HepG2 (cell line): ENCODE results near the gene VWCE. TPM values are rescaled to one million over a fixed set of nuclear protein-coding genes. Genes with fewer than 3 reads are reported as not detected.
A peak's percentile ranks its signal among the peaks of the same experiment; 100 is the strongest.

Experiments
- ARID5B ChIP-seq: IDR thresholded peaks from 2 replicates; pipeline ENCODE4 v1.4.0; 2020; ENCODE audit warnings: mild to moderate bottlenecking, missing genetic modification reagents
- ATF6 ChIP-seq: sonication (generic); formaldehyde crosslinking; conservative IDR thresholded peaks from 2 replicates; pipeline ENCODE4 v1.4.0; 2020; ENCODE audit warnings: missing genetic modification reagents
- NFYC ChIP-seq: IDR thresholded peaks from 2 replicates; pipeline ENCODE4 v1.6.1; 2016; ENCODE audit warnings: missing genetic modification reagents, missing compliant biosample characterization
- NR2F6 ChIP-seq, 2 experiments: IDR thresholded peaks; 2 replicates each; pipeline ENCODE4 v1.6.1; 2016; ENCODE audit warnings: antibody characterized with exemption in 1 of 2, mild to moderate bottlenecking in 1 of 2
- PRDM15 ChIP-seq: sonication (generic); formaldehyde crosslinking; IDR thresholded peaks from 2 replicates; pipeline ENCODE4 v1.4.0; 2020; ENCODE audit warnings: missing genetic modification reagents
- RBM39 ChIP-seq: fragments of 200-400 bp; formaldehyde crosslinking; IDR thresholded peaks from one replicate; pipeline ENCODE4 v1.6.1; 2018; ENCODE audit warnings: antibody characterized with exemption, mild to moderate bottlenecking, low read depth, low read length; ENCODE audit not compliant: poor library complexity, severe bottlenecking
- ZNF12 ChIP-seq: sonication (generic); formaldehyde crosslinking; IDR thresholded peaks from 2 replicates; pipeline ENCODE4 v1.5.0; 2020; ENCODE audit warnings: missing genetic modification reagents
- ZNF253 ChIP-seq: sonication (generic); formaldehyde crosslinking; IDR thresholded peaks from 2 replicates; pipeline ENCODE4 v1.8.0; 2022; ENCODE audit warnings: mild to moderate bottlenecking, missing genetic modification reagents, borderline replicate concordance
- ZNF350 ChIP-seq: sonication (generic); formaldehyde crosslinking; IDR thresholded peaks from 2 replicates; pipeline ENCODE4 v1.4.0; 2020; ENCODE audit warnings: mild to moderate bottlenecking, low read depth, missing genetic modification reagents, borderline replicate concordance
- ZNF597 ChIP-seq: sonication (generic); formaldehyde crosslinking; IDR thresholded peaks from 2 replicates; pipeline ENCODE4 v1.5.0; 2020; ENCODE audit warnings: missing genetic modification reagents
- ZNF800 ChIP-seq: sonication (generic); formaldehyde crosslinking; IDR thresholded peaks from 2 replicates; pipeline ENCODE4 v1.4.0; 2020; ENCODE audit warnings: missing genetic modification reagents
- ZNF839 ChIP-seq: sonication (generic); formaldehyde crosslinking; IDR thresholded peaks from 2 replicates; pipeline ENCODE4 v1.4.0; 2020; ENCODE audit warnings: missing genetic modification reagents, mild to moderate bottlenecking, borderline replicate concordance
- polyA plus RNA-seq, 8 experiments: library from polyadenylated mRNA; depleted of rRNA in 3 of 8; stranded (reverse) in 7 of 8; unstranded in 1 of 8; fragments of >200 nt; fragmentation: Illumina TruSeq in 4 of 8; extraction: Trizol in 4 of 8; gene quantifications; 2 replicates each; pipeline versions ENCODE4 v1.2.1 to v1.2.3, GENCODE V29; 2011 to 2016; ENCODE audit warnings: low read depth in 4 of 8, missing spikeins in 1 of 8, mixed read lengths in 1 of 8; ENCODE audit not compliant: insufficient read depth in 1 of 8
- total RNA-seq, 5 experiments: library from RNA; depleted of rRNA; stranded (reverse); fragments of >200 nt; fragmentation: Illumina TruSeq; extraction: Trizol; gene quantifications; 2 replicates each; pipeline ENCODE4 v1.2.3, GENCODE V29; 2016; ENCODE audit warnings: low read depth in 1 of 5

Gene VWCE
- total and polyA plus RNA-seq, 2 of the 13 experiments (the other 11 are each of a cell fraction or from before 2014, with no cell fraction given), result 27.6 to 58.3 TPM

GRCh38 chr11:61332797-61333549 is 37.9 kb upstream of the VWCE start, which contains the start of the genes DDB1 and TKFC (continued):
- peak; percentile 94 for TF ChIP-seq RBM39
- no peak for TF ChIP-seq ZNF12 (CRISPR knock-in tag)
- TF ChIP-seq ZNF350 (CRISPR knock-in tag), result peak; percentile 93
- 0 out of 2 replicates have a peak, but pooled peaks have one; percentile 31 for TF ChIP-seq ARID5B
- no peak for TF ChIP-seq ZNF253
- TF ChIP-seq ATF6 (CRISPR knock-in tag), result no peak
- no peak; the same call in 1 of the 2 replicates for TF ChIP-seq ZNF800 (CRISPR knock-in tag)
- TF ChIP-seq ZNF597 (CRISPR knock-in tag), result no peak
- no peak for TF ChIP-seq PRDM15 (CRISPR knock-in tag)
- TF ChIP-seq ZNF839 (CRISPR knock-in tag), result no peak
- peak; percentile 58 for TF ChIP-seq NFYC (CRISPR knock-in tag)
- TF ChIP-seq NR2F6 (IDR thresholded peaks at IDR 0.05), result no peak
- TF ChIP-seq NR2F6 (CRISPR knock-in tag; IDR thresholded peaks at IDR 0.05), result peak; percentile 18; the same call in 1 of the 2 replicates
